Epithelial cell of esophagus (primary cell): Measurements from ENCODE around the gene WNK2.
"Not testable (repeated sequence)": the region's sequence is repeated elsewhere in the genome, so short reads cannot be mapped to it uniquely, and the experiment has no call there.

Experiments
- DNase-seq: peaks from one replicate; pipeline ENCODE4 v3.0.0; 2010; ENCODE audit warnings: low read depth
- H3K4me3 ChIP-seq: 2 replicates; pipeline ENCODE4 v1.5.1; 2011; ENCODE audit warnings: mild to moderate bottlenecking, low read length, control low read depth
- CTCF ChIP-seq: IDR thresholded peaks from 2 replicates; pipeline ENCODE4 v1.5.1; 2011; ENCODE audit warnings: low read depth, mild to moderate bottlenecking, low read length, control low read depth, inconsistent platforms; ENCODE audit not compliant: insufficient read depth; ENCODE audit errors: missing control alignments

Gene WNK2

DNA sequence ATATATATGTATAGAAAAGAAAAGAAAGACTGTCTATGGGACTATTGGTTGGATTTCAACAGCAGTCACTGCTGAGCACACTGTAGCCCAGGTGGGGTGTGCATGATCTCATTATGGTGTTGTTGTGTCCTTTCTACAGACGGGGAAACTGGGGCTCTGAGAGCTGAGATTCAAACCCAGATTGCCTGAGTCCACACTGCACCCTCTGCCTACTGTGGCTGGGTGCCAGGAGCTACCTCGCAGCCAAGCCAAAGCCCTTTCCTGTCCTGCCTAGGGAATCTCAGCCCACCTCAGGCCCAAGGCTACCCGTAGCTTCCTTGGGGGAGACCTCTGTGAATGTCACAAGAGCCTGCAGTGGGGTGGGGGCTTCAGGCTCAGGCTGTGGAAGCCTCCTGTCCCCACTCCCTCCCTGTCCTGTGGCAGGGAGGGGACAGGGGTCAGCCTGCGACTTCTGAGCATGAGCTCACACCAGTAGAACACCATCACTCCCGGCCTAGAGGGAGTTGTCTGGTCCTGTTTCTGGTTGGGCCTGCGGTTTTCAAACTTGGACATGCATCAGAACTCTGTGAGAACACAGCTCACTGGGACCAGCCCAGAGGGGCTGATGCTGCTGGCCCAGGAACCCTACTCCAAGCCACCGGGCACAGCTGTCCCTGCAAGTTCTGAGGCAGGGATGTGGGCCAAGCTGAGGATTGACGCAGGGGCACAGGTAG is 42.0 kb upstream of the WNK2 start:
- no peak for TF ChIP-seq CTCF
- DNase-seq: peak; percentile 41
- H3K4me3 ChIP-seq: no peak overlapping the region

- no peak for DNase-seq
- no peak overlapping the region for H3K4me3 ChIP-seq
- TF ChIP-seq CTCF: no peak
Measured at GRCh38 chr9:93143830-93144530, 40.0 kb upstream of the WNK2 start.

GRCh38 chr9:93146696-93147095 is 37.2 kb upstream of the WNK2 start:
- peak; percentile 67 for DNase-seq
- not testable (repeated sequence) for H3K4me3 ChIP-seq

GRCh38 chr9:93147632-93148031 is 36.3 kb upstream of the WNK2 start:
- no peak overlapping the region for H3K4me3 ChIP-seq
- no peak for TF ChIP-seq CTCF
- no peak for DNase-seq

GRCh38 chr9:93148721-93149120 is 35.2 kb upstream of the WNK2 start:
- TF ChIP-seq CTCF: no peak
- H3K4me3 ChIP-seq: no peak overlapping the region
- no peak for DNase-seq

DNA sequence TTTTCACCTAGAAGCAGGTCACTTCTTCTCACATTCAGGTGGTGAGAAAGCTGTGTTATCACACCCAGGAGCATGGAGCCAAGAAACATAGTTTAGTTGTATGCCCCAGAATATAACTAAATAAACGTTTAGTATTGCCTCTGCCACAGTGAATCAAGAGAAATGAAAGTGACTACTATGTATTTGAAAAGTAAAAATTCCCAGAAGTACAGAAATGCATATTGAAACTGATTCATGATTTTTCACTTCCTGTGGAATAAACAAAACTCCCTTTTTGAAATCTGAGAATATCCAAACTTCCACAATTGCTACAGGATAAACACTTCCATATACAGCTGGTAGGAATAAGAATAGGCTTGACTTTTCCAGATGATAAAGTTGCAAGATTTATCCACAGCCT is 34.6 kb upstream of the WNK2 start:
- TF ChIP-seq CTCF: no peak
- DNase-seq: no peak
- no peak overlapping the region for H3K4me3 ChIP-seq

GRCh38 chr9:93151097-93151784 is 32.7 kb upstream of the WNK2 start:
- no peak overlapping the region for H3K4me3 ChIP-seq
- TF ChIP-seq CTCF: no peak
- no peak for DNase-seq
